Naive thymus-derived CD8-positive, alpha-beta T cell (primary cell): ENCODE data around the gene PCNX4. TPM values are rescaled to one million over a fixed set of nuclear protein-coding genes. Genes with fewer than 3 reads are reported as not detected.

Experiments
- ATAC-seq, 2 donors: fragments of 150-1000 bp; cut with Tn5 transposase in 1 of 2; sonication (Bioruptor Pico), chemical (Tn5 transposase) in 1 of 2; 1 replicate in 1 of 2; 2 replicates in 1 of 2; pipeline ENCODE4 v1.10.0; 2021; ENCODE audit warnings: mild to moderate bottlenecking in 2 of 2, moderate library complexity in 2 of 2
- POLR2A ChIA-PET: fragments of 350-600 bp; sonication (Branson Sonifier 250); formaldehyde crosslinking; loops from one replicate; lab custom pipeline; 2021; ENCODE audit warnings: antibody characterized with exemption; lab: Charles Lee
- DNase-seq, 10 donors: peaks; one replicate each; pipeline versions ENCODE4 v3.0.0 to v3.0.0-alpha.2; 2020 to 2022
- H3K27ac Mint-ChIP-seq, 10 donors: one replicate each; pipeline ENCODE4 v1.8.0; 2020 to 2022; ENCODE audit warnings: mild to moderate bottlenecking in 10 of 10, mixed read lengths in 10 of 10, moderate library complexity in 4 of 10, inconsistent platforms in 1 of 10
- H3K27me3 Mint-ChIP-seq, 5 donors: one replicate each; pipeline ENCODE4 v1.8.0; 2021 to 2022; ENCODE audit warnings: mixed read lengths in 5 of 5
- H3K36me3 Mint-ChIP-seq, 3 donors: one replicate each; pipeline ENCODE4 v1.8.0; 2020 to 2022; ENCODE audit warnings: mixed read lengths in 3 of 3, mild to moderate bottlenecking in 2 of 3, inconsistent platforms in 1 of 3
- H3K4me1 Mint-ChIP-seq, 4 donors: one replicate each; pipeline ENCODE4 v1.8.0; 2021 to 2022; ENCODE audit warnings: mixed read lengths in 4 of 4
- H3K4me3 Mint-ChIP-seq, 10 donors: one replicate each; pipeline ENCODE4 v1.8.0; 2020 to 2022; ENCODE audit warnings: mild to moderate bottlenecking in 10 of 10, mixed read lengths in 10 of 10, moderate library complexity in 6 of 10, inconsistent platforms in 1 of 10
- H3K9me3 Mint-ChIP-seq, 9 donors: one replicate each; pipeline ENCODE4 v1.8.0; 2020 to 2022; ENCODE audit warnings: mixed read lengths in 9 of 9, mild to moderate bottlenecking in 3 of 9, inconsistent platforms in 1 of 9, moderate library complexity in 1 of 9
- polyA plus RNA-seq, 3 donors: library from polyadenylated mRNA; unstranded; fragments of 300-500 nt; fragmentation: Illumina TruSeq; gene quantifications; one replicate each; pipeline ENCODE4 v1.2.3, GENCODE V29; 2021
- total RNA-seq, 8 experiments: library from RNA in 2 of 8; stranded (reverse) in 2 of 8; gene quantifications; one replicate each; pipeline ENCODE4 v1.2.3 and lab custom pipeline; 2021 to 2026

PCNX4 gene
- total and polyA plus RNA-seq, 5 experiments from 2014 or later = 16.6 to 50.0 (median 20.1) TPM

DNA sequence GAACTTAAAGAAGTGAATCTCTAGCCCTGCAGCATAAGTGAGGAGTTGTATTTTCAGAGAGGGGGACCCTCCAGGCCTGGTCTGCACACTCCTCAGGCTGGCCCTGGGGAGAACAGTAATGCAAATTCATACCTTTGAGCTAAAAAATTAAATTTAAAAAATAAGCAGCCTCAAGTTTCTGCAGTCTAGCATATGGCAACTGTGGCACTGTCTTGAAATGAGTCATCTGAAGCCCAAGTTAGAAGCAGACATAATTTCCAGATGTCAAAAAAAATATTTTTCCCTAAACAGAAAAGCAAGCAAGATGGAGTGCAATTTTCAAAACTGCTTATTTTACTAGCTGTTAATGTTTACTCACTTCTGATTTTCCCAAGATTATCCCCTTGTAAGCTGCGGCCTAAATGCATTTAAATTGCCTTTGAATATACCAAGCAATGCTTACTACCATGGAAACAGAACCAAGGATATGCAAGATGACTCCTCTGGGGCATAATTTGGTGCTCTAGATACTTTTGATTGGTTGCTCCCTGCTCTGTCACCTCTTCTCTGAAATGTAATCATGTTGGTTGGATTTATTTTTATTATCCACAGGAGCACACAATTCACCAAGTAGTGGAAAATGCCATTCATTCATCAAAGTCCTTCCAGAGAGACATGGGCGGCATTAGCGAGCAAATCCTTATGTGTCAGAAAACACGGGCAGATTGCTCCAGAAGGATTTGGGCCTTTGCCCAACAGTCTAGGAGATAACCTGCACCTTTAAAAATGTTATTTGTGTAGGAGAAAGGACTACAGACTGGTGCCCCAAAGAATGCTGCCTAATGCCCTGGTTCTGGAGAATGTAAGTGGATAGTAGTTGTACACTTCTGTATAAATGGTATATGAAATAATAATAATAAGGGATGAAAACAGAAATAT, 98.5 kb downstream of the PCNX4 start:
- POLR2A ChIA-PET = interaction anchor here (0.8 kb wide), 1 partner anchor 52 kb away, joined by 3 read pairs; no protein-coding TSS in a partner anchor
- no peak for DNase-seq
- Mint-ChIP-seq H3K27ac (no peak overlapping the region), H3K36me3 (no peaks in the 10 kb centered on the region), H3K4me3 (no peak overlapping the region), H3K27me3 (peaks cover 0 to 5% (median 0%) of the 10 kb centered on the region in 5 donors), H3K4me1 (no peaks in the 10 kb centered on the region), H3K9me3 (no peaks in the 10 kb centered on the region)
- no peak for ATAC-seq

DNA sequence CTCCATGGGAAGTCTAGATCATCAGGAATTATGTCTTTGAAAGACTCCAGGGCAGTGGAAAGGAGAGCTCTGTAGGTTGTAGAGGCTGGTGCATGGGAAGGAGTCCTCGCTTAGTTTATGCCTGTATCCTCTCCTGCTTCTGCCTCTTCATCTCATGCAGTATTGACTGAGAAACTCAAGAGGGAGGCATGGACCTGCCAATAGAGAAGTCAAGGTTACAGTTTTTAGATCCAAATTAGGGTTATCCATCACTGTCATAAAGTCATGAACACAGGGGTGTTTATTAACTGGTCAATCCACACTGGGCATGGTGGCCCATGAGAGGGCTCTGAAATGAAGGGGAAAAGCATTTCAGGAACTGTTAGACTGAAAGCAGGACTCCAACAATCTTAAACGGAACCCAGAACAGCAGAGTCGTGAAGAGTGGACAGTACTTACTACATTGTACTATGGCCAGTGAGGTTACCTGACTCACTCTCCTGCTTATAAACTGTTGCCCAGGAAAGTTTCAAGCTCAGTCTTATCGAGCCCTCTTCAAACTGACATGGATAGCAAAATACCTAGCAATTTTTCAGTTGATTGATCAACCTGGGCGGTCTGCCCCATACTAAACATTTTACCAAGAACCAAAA, 103.6 kb downstream of the PCNX4 start:
- H3K9me3 Mint-ChIP-seq = peaks cover 8 to 26% (median 18%) of the 10 kb centered on the region in 9 donors
- peaks cover 0 to 7% (median 4%) of the 10 kb centered on the region in 5 donors for H3K27me3 Mint-ChIP-seq
- H3K4me1 Mint-ChIP-seq = no peaks in the 10 kb centered on the region
- ATAC-seq (peak; percentile 35 to 45), DNase-seq (peak in 2 of 10 donors; percentile 10 to 13)
- no peak overlapping the region for H3K27ac Mint-ChIP-seq
- peaks cover 0 to 18% (median 12%) of the 10 kb centered on the region in 3 donors for H3K36me3 Mint-ChIP-seq
- no peak overlapping the region for H3K4me3 Mint-ChIP-seq
- POLR2A ChIA-PET = interaction anchor here (1.6 kb wide), 1 partner anchor 54 kb away, joined by 4 read pairs; the partner anchor contains the start of gene PPM1A

DNA sequence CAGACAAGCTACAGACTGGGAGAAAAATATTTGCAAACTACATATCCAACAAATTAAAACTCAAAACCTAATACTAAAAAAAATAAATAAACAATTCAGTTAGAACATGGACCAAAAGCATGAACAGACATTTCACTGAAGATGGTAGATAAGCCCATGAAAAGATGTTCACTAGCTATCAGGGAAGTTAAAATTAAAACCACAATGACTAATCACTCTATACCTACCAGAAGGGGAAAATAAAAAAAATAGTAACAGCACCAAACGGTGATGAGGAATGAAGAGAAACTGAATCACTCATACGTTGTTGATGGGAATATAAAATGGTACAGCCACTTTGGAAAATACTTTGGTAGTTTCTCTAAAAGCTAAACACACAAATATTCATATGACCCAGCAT, 104.6 kb downstream of the PCNX4 start:
- Mint-ChIP-seq H3K27ac (no peak overlapping the region), H3K27me3 (peaks cover 0 to 7% (median 5%) of the 10 kb centered on the region in 5 donors), H3K36me3 (peaks cover 0 to 18% (median 12%) of the 10 kb centered on the region in 3 donors), H3K9me3 (peaks cover 11 to 35% (median 20%) of the 10 kb centered on the region in 9 donors), H3K4me3 (no peak overlapping the region), H3K4me1 (no peaks in the 10 kb centered on the region)
- no peak for DNase-seq
- no peak for ATAC-seq
- POLR2A ChIA-PET = interaction anchor here (1.6 kb wide), 1 partner anchor 53 kb away, joined by 4 read pairs; the partner anchor contains the start of gene PPM1A

DNA sequence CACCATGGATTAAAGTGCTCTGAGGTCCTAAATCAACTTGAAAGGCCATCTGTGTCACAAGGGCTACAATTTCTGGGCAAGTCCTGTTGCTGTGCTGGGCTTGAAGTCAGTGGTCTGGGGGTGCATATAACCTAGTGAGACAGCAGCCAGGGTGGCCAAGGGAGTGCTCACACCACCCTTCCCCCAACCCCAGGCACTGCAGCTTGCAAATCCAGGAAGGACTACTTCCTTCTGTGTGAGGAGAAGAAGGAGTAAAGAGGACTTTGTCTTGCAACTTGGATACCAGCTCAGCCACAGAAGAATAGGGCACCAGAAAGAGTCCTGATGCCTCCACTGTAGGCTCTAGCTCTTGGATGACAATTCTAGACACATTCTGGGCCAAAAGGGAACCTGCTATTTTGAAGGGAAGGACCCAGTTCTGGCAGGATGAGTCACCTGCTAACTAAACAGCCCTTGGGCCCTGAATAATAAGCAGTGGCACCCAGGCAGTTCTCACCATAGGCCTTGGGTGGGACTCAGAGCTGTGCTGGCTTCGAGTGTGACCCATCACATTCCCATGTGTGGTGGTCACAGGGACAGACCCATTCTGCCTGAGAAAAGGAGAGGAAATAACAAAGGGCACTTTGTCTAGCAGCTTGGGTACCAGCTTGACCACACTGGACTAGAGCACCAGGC, 106.0 kb downstream of the PCNX4 start:
- Mint-ChIP-seq H3K4me3 (no peak overlapping the region), H3K27me3 (peaks cover 0 to 7% (median 5%) of the 10 kb centered on the region in 5 donors), H3K27ac (no peak overlapping the region), H3K4me1 (no peaks in the 10 kb centered on the region), H3K36me3 (peaks cover 0 to 18% (median 12%) of the 10 kb centered on the region in 3 donors), H3K9me3 (peaks cover 11 to 40% (median 20%) of the 10 kb centered on the region in 9 donors)
- POLR2A ChIA-PET = no interaction called here
- DNase-seq (no peak), ATAC-seq (no peak)

DNA sequence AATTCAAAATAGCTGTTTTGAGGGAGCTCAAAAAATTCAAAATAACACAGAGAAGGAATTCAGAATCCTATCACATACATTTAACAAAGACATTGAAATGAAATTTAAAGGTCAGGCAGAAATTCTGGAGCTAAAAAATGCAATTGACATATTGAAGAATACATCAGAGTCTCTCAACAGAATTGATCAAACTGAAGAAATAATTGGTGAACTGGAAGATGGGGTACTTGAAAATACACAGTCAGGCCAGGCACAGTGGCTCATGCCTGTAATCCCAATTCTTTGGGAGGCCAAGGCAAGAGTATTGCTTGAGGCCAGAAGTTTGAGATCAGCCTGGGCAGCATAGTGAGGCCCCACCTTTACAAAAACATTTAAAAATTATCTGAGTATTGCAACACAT, 107.6 kb downstream of the PCNX4 start:
- DNase-seq = no peak
- Mint-ChIP-seq H3K4me3 (no peak overlapping the region), H3K4me1 (no peaks in the 10 kb centered on the region), H3K27ac (no peak overlapping the region), H3K27me3 (peaks cover 0 to 12% (median 6%) of the 10 kb centered on the region in 5 donors), H3K9me3 (peaks cover 11 to 40% (median 20%) of the 10 kb centered on the region in 9 donors), H3K36me3 (peaks cover 0 to 18% (median 12%) of the 10 kb centered on the region in 3 donors)
- POLR2A ChIA-PET = no interaction called here
- no peak for ATAC-seq

DNA sequence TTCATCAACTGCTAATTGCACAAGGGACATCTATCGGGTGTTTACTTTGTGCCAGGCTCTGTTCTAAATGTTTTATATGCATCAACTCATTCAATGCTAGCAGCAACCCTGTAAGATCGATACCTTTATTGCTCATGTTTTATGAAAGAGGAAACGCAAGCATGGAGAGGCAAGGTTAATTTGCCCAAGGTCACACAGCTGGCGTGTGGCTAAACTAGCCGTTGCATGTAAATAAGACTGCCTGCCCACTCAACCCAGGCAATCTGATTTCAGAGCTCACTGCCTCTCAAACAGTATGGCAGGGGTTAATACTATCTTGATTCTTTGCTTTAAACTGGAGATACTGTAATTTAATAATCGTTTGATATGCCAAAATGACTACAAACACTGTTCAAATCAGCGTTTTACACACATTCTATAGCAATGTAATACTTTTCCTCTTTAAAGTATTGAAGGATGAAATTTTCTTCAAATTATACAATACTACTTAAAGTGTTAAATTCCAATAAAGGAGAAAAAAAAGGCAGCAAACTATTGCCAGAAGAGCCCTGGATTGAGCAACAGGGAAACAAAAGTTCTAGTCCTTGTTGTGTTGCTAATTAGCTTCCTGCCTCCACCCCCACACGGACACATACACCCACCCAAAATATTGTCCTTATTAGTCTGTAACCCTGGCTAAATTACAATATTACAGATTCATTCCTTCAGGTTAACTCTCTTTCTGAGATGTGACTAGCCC, 112.5 kb downstream of the PCNX4 start:
- POLR2A ChIA-PET = no interaction called here
- ATAC-seq = no peak

DNA sequence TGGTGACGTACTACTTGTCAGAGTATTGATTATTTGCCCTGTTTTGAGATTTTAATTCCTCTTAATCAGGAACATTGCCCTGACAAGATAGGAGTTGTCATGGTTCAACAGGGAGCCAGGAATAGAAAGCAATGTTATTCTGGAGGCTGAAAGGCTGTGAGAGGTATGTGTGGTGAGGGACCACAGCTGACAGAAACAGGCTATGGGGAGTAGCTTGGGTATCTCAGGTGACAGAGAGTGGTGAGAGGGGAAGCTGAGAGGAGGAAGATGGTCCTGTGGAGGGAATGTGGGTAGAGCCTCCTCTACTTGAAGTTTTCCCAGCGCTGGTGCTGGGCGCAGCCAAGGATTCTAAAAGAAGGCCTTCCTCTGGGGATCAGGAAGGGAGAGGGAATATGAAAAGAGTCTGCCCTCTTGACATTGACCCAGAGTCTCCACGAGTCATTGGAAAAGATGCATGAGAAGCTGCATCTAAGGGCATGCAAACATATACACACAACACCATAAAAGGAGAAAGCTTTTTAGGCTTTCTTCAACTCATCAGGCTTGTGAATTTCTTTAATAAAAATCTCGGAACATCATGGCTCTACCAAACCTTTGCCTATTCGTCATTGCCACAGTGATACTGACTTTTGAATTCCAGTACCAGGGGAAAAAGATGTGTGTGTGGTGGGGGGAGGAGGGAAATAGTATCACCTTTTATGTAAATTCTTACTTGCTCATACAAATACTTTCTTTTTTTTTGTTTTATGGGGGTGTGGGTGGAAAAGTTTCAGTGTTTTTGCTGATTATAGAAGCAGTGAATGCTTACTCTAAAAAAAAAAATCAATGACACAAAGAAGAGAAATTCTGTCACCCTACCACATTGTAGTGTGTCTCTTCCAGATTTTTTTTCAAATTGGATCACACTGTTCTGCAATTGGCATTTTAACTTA, 113.4 kb downstream of the PCNX4 start:
- no peak overlapping the region for H3K27ac Mint-ChIP-seq
- peaks cover 9 to 31% (median 17%) of the 10 kb centered on the region in 5 donors for H3K27me3 Mint-ChIP-seq
- no peaks in the 10 kb centered on the region for H3K36me3 Mint-ChIP-seq
- H3K9me3 Mint-ChIP-seq = peaks cover 0 to 16% (median 3%) of the 10 kb centered on the region in 9 donors
- no peak for DNase-seq
- ATAC-seq = no peak
- no peaks in the 10 kb centered on the region for H3K4me1 Mint-ChIP-seq
- no peak overlapping the region for H3K4me3 Mint-ChIP-seq
- POLR2A ChIA-PET = no interaction called here

More for the DNA sequence above, 112.5 kb downstream of the PCNX4 start:
- DNase-seq = no peak
- Mint-ChIP-seq H3K4me1 (no peaks in the 10 kb centered on the region), H3K27me3 (peaks cover 11 to 31% (median 16%) of the 10 kb centered on the region in 5 donors), H3K27ac (no peak overlapping the region), H3K9me3 (peaks cover 7 to 24% (median 11%) of the 10 kb centered on the region in 9 donors), H3K4me3 (no peak overlapping the region), H3K36me3 (peaks cover 0 to 8% (median 7%) of the 10 kb centered on the region in 3 donors)

DNA sequence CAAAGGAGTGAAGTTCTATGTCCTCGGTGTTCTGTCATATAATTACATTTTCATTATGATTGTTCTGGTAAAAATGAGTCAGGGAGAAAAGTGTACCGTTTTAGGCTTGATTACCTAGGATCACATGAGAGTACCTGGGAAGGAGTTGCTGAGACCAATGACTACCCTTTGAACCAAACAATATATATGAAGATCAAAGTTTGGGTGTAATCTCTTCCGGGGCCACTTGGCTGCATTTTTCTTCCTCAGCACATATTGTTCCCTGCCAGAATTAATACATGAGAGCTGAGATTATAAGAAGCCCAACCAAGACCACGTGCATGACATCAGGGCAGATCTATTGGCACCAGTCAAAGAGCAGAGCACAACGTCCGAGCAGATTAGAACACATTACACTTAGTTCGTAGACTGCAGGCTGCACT, 114.5 kb downstream of the PCNX4 start:
- Mint-ChIP-seq H3K27ac (no peak overlapping the region), H3K4me3 (no peak overlapping the region), H3K9me3 (peaks cover 0 to 5% (median 0%) of the 10 kb centered on the region in 9 donors), H3K36me3 (no peaks in the 10 kb centered on the region), H3K27me3 (peaks cover 7 to 31% (median 17%) of the 10 kb centered on the region in 5 donors), H3K4me1 (no peaks in the 10 kb centered on the region)
- POLR2A ChIA-PET = no interaction called here
- no peak for ATAC-seq
- no peak for DNase-seq

DNA sequence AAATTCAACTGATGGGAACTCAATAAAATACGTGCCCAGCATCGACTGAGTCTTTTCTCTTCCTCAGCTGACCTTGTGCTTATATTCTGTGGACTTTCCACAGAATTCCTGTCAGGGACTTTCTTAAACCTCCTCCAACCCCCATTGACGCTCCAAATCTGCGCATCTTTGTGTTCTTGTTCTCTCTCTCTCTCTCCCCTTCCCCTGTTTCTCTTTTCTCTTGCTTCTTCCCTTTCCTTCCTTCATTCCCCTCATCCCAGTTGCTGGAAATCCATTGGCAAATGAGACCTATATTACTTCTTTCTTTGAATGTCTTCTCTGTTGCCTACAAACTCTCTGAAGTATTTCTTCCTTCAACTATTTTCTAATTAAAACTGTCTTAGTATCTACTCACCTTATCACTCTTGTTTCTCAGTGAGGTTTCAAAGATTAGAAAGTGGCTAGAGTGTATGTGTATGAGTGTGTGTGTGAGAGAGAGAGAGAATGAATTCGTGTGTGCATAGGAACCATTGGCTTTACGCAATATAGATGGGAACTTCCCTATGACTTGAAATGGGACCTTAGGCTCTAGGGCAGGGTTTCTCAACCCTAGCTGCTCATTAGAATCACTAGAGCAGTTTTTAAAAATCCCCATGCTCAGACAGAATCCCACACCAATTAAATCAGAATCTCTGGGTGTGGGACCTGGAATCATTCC, 115.3 kb downstream of the PCNX4 start:
- no peaks in the 10 kb centered on the region for H3K36me3 Mint-ChIP-seq
- H3K9me3 Mint-ChIP-seq = peaks cover 0 to 3% (median 0%) of the 10 kb centered on the region in 9 donors
- H3K4me1 Mint-ChIP-seq = no peaks in the 10 kb centered on the region
- ATAC-seq = no peak
- DNase-seq = no peak
- POLR2A ChIA-PET = no interaction called here
- no peak overlapping the region for H3K27ac Mint-ChIP-seq
- no peak overlapping the region for H3K4me3 Mint-ChIP-seq
- H3K27me3 Mint-ChIP-seq = peaks cover 7 to 31% (median 17%) of the 10 kb centered on the region in 5 donors

DNA sequence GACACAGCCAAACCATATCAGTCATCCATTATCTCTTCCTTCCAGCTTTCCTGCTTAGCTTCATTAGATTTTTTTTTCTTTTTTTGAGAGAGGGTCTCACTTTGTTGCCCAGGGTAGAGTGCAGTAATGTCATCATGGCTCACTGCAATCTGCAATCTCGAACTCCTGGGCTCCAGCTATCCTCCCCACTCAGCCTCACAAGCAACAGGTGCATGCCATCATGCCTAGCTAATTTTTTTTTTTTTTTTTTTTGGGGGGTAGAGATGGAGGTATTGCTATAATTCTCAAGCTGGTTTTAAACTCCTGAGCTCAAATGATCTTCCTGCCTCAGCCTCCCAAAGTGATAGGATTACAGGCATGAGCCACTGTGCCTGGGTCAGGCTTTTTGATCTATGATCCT, 119.0 kb downstream of the PCNX4 start:
- peaks cover 0 to 3% (median 0%) of the 10 kb centered on the region in 9 donors for H3K9me3 Mint-ChIP-seq
- no peaks in the 10 kb centered on the region for H3K36me3 Mint-ChIP-seq
- no peak for DNase-seq
- no peak for ATAC-seq
- peaks cover 7 to 16% (median 9%) of the 10 kb centered on the region in 5 donors for H3K27me3 Mint-ChIP-seq
- H3K4me1 Mint-ChIP-seq = no peaks in the 10 kb centered on the region
- H3K27ac Mint-ChIP-seq = peak overlapping the region in 2 of 10 donors; percentile 32 to 41
- no peak overlapping the region for H3K4me3 Mint-ChIP-seq
- POLR2A ChIA-PET = no interaction called here
